ENCODE results near the gene CCNDBP1.
"Not testable (repeated sequence)": the region's sequence is repeated elsewhere in the genome, so short reads cannot be mapped to it uniquely, and the experiment has no call there.

CCNDBP1 gene

GRCh38 chr15:43215961-43216360 lies 30.8 kb downstream of the CCNDBP1 start:
- no peak for DNase-seq (ENCODE audit: low spot score)

DNA sequence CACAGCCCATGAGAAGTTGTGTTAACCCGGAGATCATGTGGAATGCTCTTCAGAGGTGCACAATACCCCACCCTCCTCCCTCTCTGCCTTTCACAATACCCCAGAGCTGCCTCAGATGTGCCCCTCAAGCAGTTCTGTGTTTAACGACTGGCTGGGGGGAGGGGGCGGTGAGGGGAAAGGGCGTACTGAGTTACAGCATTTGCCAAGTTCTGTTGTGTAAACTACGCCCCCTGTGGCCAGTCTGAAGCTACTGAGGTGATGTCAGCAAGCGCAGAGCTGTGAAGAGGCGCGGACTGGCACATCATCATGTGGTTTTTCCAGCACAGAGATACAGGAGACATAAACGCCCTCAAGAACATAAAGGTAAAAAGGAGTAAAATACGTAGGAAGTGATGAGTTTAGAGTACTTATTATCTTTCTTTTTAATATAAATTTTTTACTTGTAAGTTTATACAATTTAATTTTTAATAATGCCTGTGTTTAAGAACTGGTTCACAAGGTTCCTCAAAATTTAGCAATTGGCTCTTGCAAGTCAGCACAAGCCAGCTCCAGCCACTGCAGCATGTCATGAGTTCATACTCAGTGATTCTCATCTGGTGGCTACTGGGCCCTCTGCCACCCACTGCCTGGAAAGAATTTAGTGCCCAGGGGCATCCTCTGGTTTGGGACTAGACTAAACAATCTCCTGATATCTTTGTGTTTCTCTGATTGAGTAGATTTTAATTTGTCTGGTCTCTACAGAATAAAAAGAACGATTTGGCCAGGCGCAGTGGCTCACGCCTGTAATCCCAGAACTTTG lies 33.9 kb downstream of the CCNDBP1 start:
- DNase-seq (ENCODE audit: low spot score), result no peak

DNA sequence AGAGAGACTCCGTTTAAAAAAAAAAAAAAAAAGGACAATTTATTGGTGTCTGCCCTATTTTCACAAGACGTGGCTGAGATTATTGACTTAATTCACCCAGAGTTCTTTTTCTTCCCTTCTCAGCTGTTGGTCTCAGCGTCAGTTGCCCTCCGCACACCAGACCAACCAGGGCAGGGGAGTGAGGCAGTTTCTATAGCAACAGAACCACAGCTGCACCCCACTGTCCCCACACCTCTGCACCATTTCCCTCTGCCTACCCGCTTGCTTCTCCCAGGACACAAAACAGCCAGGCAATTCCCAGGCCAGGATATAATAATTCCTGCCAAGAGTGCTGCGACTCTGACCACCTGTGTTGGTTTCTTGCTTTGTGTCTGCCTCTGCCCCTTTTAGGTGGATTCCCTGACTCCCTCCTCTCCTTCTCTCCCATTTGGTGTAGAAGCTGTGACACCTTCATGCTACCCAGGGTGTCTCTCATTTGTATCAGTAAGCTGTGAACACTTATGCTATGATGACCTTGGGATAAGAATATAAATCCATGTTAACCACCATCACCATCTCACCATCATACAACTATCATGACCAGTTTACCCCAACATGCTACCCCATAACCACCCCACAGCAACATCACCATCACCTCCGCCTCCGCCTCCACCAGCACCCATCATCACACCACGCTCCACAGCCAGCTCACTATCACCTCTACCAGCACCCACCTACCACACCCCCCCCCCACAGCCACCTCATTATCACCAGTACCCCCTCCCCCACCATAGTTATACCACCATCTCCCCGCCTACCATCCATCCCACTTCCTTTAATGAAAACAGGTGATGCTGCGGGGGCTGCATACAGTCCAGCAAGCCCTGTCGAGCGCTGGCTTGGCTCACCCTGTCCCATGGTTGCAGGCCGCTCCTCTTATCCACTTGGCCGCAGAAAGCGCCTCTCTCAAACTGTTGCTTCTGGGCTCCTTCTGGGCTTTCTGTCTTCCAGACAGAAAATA lies 35.0 kb downstream of the CCNDBP1 start:
- DNase-seq (ENCODE audit: low spot score), result no peak

DNA sequence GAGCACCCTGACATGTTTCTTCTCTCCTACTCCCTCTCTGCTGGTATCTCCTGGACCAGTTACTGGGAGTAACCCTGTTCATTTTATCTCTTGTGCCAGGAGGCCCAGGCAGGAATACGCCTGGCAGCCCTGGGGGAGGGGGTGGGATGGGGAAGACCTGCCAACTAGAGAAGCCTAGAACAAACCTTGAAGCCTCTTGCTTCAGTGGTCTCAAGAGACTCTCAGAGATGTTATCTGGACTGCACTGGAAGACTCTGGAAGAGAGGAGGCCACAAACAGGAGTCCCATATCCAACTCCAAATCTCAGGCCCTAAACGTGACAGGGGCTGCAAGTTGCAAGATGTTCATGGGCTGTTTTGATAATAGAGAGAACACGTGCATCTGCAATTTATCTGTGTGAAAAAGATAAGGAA lies 35.8 kb downstream of the CCNDBP1 start, which contains the start of gene EPB42:
Gene EPB42 (minus strand): TSS at position 28 of the 413 bp plus-strand sequence. CDS start 193 bp downstream, outside the sequence.
- no peak for DNase-seq (ENCODE audit: low spot score)

DNA sequence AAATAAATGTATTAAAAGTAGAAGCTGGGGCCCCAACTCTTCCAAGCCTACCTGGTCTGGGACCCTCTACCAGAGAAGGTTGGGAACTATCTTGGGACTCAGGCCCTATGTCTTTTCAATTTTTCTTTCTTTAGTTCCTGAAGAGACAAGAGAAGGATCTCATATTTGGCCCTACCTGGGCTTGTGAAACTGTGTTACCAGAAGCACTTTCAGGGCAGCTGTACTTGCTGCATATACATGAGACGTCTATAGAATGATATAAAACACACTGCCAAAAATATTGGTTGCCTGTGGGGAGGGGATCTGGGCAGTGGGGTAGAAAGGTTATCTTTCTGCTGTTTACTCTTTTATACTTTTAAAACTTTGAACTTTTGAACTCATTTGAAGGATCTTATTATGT lies 36.2 kb downstream of the CCNDBP1 start:
- DNase-seq (ENCODE audit: low spot score), result no peak

GRCh38 chr15:43225201-43225949 lies 40.2 kb downstream of the CCNDBP1 start:
- peak; percentile 19 for DNase-seq (ENCODE audit: low spot score)

GRCh38 chr15:43225950-43226255 lies 40.7 kb downstream of the CCNDBP1 start:
- not testable (repeated sequence) for DNase-seq (ENCODE audit: low spot score)

GRCh38 chr15:43226436-43227305 lies 41.5 kb downstream of the CCNDBP1 start:
- no peak for DNase-seq (ENCODE audit: low spot score)

DNA sequence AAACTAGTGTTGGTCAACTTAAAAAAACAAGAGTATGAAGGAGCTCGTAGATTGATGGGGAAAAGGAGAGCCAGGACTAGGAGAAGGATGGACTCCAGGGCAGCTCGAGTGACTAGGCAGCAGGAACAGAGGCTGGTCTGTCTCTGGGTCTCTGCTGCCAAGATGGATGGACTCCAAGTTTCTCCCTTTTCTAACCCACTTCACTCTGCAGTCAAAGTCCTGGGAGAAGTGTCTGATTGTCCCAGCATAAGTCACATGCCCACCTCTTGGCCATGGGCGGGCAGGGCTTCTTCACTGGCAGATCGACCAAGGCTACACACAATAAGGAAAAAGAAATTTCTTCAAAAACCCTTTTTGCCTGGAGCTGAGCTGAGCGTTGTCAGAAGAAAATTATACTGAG lies 44.8 kb downstream of the CCNDBP1 start:
- DNase-seq (ENCODE audit: low spot score), result peak; percentile 40

GRCh38 chr15:43230640-43231115 lies 45.5 kb downstream of the CCNDBP1 start:
- DNase-seq (ENCODE audit: low spot score), result no peak

GRCh38 chr15:43232289-43232874 lies 47.2 kb downstream of the CCNDBP1 start:
- DNase-seq (ENCODE audit: low spot score), result no peak

DNA sequence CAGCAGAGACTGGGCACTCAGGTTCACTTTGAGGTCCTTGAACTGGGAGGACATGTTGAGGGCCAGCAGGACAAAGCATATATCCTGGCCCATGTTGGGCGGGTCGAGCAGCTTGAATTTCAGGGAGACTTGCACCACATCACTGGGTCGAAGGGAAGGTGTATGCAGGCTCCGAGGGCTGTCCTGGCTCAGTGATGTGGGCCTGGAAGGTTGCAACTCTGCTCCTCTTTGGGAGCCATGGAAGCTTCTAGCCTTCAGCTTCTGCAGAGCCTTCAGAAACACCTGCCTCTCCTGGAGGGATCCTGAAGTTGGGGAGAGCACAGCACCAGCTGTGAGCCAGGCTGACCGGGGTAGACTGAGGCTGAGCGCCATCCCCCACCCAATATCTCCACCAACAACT lies 50.3 kb downstream of the CCNDBP1 start:
- DNase-seq (ENCODE audit: low spot score), result no peak

DNA sequence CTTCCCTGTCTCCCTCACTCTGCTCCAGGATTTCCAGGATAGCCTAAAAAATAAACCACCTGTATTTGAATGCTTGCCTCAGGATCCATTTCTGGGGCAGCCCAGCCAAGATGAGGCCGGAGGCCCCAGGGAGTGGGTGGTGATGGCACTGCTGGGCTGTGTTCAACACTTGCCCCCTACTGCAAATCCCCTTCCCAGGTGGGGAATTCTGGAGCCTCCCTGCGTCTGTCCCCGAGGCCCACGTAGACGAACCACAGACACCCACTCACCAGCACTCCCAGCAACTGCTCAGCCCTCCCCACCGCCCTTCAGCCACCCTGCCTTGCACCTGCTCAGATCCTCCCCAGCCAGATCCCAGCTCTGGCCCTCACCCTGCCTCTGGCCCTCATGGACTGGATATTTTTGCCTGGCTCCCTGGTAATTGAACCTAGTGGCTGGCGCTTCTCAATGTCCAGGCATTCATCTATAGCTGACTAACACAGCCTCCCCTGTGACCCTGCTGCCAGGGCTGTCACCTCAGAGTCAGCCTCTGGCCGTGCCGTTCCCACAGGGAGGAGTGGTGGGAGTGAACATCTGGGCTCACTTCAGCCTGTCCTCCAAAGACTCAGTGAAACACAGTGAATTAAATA lies 52.8 kb downstream of the CCNDBP1 start:
- no peak for DNase-seq (ENCODE audit: low spot score)

DNA sequence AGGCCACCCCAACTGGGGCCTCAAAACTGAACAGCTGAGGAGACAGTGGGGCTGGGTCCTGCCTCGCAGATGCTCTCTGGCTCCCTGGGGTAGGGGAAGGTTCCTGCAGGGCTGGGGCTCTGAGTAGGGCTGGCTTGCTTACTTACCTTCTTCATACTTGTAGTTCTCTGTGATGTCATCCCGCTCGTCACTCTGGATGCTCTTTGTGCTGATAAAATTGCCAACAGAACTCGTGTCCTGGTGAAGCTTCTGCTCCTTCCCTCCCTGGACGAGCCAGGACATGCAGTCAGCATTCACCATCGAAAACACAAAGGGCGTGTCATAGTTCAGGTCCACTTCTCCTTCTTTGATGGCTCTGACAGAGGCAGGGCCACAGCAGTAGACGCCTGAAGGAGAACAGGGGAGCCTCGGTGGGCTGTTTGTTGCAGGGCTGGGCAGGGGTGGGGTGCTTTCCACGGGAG lies 53.5 kb downstream of the CCNDBP1 start:
- no peak for DNase-seq (ENCODE audit: low spot score)

DNA sequence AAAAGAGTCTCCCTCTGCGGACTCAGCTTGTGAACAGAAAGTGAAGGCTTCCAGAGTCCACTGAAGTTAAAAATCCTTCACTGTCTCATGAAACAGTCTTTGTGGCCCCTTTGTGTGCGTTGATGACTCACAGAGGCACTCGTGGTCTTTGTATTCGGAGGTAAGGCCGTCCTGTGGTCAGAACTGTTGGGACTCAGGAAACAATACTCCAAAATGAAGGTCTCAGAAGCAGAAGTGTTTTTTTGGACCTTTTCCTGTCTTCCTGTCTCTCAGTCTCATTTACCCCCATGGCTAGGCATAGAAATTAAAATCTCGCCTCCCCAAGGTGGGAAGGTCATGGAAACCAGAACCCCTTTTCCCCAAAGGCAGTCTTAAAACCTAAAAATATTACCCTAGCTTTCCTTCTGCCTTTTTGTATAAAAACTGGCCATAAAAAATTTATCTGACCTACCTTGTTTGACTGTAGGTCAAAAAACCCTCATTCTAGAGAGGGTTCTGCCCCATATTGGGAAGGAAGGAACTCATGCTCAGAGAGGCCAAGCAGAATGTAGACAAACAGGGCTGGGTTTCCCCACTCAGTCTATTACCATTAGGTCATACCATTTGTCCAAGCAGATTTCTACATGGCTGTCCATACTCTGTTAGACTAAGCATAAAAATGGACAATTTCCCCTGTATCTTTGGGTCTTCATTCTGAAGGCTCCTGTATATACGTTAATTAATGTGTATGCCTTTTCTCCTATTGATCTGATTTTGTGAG lies 54.7 kb downstream of the CCNDBP1 start:
- no peak for DNase-seq (ENCODE audit: low spot score)

DNA sequence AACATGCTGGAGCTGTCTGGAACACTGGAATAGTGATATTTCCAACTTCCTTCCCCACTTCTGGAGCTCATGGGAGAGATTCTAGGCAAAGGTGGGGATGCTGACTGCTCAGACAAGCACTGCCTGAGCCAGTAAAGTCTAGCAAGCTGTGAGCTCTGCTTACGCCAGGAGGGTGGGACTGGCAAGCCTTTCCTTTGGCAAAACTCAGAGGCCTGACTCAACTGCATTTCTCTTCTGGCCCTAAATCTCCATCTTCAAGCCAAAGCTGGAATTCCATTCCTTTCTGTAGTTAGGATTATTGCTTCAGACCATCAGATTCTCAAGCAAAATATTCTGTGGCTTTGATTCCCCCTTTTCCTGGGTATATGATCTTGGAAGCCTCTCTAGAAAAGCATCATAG lies 55.9 kb downstream of the CCNDBP1 start:
- DNase-seq (ENCODE audit: low spot score), result peak; percentile 3

DNA sequence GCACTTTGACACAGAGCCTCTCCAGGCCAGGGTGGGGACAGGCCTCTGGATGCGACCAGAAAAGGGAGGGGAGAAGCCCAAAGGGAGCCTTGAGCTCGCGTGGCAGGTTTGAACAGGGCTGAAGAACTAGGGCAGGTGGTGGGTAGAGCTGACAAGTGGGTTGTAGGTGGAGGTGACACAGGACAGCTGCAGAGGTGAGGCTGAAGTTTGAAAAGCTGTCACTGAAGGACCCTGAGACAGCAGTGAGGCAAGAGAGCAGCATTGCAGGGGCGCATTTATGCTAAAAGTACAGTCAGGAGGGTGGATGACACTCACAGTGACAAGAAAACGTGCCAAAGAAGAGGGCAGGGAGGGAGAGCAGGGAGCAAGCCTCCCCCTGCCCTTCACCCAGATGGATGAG lies 57.4 kb downstream of the CCNDBP1 start:
- DNase-seq (ENCODE audit: low spot score), result no peak

DNA sequence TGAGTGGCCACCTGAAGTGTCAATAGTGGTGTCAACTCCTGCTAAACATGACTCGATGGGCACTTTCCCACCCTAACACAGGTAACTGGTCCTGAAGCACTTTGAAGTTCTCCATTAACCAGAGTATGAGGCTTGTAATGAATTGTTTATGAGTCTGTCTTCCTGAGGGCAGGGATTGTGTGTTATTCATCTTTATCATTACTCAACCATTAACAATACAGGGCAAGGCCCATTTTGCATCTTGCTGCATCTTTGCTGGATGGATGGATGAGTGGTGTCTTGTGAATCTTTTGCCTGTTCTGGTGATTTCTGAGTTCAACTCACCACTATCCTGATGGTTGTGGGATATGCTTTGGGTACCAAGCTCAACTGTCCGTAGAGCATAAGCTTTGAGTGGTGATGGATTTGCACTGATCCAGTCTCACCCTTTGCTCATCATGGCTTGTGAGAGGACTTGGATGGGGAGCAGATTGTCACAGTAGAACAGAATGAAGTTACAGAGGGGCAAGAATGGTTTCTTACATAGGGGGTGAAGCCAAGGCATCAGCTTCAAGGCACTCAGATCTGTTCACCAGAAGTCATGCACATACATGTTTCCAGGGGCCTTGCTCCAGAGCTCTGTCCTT lies 57.9 kb downstream of the CCNDBP1 start:
- DNase-seq (ENCODE audit: low spot score), result no peak

GRCh38 chr15:43244092-43244491 lies 58.9 kb downstream of the CCNDBP1 start:
- DNase-seq (ENCODE audit: low spot score), result no peak

All from putamen (tissue), 1 donor.